GM21526 (cell line): ENCODE measurements around the gene EIF5A2.
"Not testable (repeated sequence)": the region's sequence is repeated elsewhere in the genome, so short reads cannot be mapped to it uniquely, and the experiment has no call there.

Experiments used
- ATAC-seq: cut with Tn5 transposase; IDR thresholded peaks from one replicate; pipeline ENCODE4 v1.9.1; 2021; ENCODE audit warnings: moderate library complexity; ENCODE audit not compliant: unreplicated experiment, low FRiP score

Gene EIF5A2

GRCh38 chr3:170897199-170897598, 11.2 kb downstream of the EIF5A2 start:
- not testable (repeated sequence) for ATAC-seq

DNA sequence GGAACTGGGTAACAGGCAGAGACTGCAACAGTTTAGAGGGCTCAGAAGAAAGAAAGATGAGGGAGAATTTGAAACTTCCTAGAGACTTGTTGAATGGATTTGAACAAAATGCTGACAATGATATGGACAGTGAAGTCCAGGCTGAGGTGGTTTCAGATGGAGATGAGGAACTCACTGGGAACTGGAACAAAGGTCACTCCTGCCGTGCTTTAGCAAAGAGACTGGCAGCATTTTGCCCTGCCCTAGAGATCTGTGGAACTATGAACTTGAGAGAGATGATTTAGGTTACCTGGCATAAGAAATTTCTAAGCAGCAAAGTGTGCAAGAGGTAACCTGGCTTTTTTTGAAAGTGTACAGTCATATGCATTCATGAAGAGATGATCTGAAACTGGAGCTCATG, 11.7 kb downstream of the EIF5A2 start:
- ATAC-seq: no peak

GRCh38 chr3:170896333-170896732, 12.1 kb downstream of the EIF5A2 start:
- ATAC-seq: not testable (repeated sequence)

DNA sequence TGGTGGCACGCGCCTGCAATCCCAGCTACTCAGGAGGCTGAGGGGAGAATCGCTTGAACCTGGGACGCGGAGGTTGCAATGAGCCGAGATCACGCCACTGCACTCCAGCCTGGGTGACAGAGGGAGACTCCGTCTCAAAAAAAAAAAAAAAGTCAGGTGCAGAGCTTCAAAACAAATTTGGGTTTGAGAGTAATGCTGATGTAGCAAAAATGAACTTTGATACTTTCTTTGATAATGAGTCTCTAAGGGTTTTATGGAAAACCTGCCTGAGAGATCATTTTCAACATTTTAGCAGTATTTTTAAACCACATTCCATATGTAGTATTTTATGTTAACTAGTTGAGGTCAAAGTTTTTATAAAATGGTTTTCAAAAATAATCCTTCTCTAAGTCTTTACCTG, 14.5 kb downstream of the EIF5A2 start:
- ATAC-seq: no peak

DNA sequence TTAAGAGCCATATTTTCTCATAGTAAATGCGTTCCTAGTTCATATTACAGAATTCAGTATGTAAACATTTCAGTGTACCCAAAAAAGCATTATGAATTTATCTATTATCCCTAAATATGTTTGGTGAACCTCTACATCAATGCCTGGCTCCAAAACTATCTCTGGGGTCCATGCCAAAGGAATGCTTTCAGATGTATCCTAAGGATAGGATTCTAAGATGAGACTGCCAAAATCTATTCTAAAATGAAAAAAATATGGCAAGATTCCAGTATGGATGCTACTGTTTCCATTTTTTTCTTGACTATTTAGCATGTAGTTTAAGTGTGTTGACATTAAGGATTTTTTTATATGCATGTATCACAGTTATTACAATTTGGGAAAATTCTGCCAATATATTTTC, 18.8 kb downstream of the EIF5A2 start:
- ATAC-seq: no peak

- no peak for ATAC-seq
Observed at GRCh38 chr3:170889132-170889531, 19.3 kb downstream of the EIF5A2 start.

DNA sequence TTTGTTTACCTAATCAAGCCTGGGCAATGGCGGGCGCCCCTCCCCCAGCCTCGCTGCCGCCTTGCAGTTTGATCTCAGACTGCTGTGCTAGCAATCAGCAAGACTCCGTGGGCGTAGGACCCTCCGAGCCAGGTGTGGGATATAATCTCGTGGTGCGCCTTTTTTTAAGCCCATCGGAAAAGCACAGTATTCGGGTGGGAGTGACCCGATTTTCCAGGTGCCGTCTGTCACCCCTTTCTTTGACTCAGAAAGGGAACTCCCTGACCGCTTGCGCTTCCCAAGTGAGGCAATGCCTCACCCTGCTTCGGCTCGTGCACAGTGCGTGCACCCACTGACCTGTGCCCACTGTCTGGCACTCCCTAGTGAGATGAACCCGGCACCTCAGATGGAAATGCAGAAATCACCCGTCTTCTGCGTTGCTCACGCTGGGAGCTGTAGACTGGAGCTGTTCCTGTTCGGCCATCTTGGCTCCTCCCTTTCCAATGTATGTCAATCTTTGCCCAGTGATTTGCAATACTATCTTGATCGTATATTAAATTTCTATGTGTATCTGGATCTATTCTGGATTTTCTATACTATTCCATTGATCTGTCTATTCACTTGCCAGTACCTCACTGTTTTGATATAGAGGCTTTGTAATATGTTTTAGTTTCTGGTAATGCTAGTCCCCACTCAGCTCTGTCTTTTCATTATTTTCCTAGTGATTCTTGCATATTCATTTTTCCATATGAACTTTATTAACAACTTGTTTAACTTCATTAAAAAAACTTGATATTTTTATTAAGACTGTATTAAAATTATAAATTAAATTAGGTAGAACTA, 24.1 kb downstream of the EIF5A2 start:
- not testable (repeated sequence) for ATAC-seq

GRCh38 chr3:170878688-170879087, 29.7 kb downstream of the EIF5A2 start:
- not testable (repeated sequence) for ATAC-seq

GRCh38 chr3:170877311-170877710, 31.1 kb downstream of the EIF5A2 start:
- not testable (repeated sequence) for ATAC-seq

DNA sequence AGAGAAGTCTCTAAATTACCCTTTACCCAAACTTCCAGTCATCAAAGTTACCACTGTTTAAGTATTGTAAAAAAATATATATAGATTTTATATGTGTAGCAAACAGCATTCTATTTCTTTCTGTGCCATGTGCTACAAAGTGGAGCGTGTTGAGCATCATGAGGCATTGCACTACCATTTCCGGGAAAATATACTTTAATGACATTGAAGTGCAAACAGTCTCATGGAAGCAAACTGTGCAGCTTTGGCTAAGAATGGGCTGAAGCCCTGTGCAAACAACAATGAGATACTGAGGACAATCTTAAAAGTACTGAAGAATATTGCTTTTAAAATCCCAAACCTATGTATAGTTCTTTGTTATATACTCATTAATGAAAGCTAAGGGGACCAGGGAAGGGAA, 31.9 kb downstream of the EIF5A2 start:
- no peak for ATAC-seq

- peak; percentile 96 for ATAC-seq
Observed at GRCh38 chr3:170869645-170870593, 38.5 kb downstream of the EIF5A2 start, which contains the start of gene RPL22L1. RPL22L1 (minus strand) TSS chr3:170870195; CDS start chr3:170870167, 28 bp downstream.

DNA sequence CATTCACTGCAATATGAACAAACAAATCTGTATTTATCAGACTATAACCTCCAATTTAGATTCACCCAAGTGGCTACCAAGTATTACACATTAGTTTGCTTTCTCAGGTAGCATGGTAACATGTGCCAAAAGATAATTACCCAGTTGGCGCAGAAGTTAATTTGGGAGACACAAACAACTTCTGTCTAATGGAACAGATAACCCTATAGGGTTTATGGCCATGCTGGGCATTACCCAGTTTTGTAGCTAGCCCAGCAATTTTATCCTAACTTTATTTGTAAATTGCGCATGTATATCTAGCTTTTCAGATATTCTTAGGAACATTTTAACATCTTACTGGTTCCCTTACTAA, 39.2 kb downstream of the EIF5A2 start:
- no peak for ATAC-seq

- no peak for ATAC-seq
Observed at GRCh38 chr3:170868577-170869238, 39.7 kb downstream of the EIF5A2 start.

GRCh38 chr3:170867143-170867937, 41.1 kb downstream of the EIF5A2 start:
- ATAC-seq: peak; percentile 32

- ATAC-seq: no peak
Observed at GRCh38 chr3:170866499-170866898, 41.9 kb downstream of the EIF5A2 start.

DNA sequence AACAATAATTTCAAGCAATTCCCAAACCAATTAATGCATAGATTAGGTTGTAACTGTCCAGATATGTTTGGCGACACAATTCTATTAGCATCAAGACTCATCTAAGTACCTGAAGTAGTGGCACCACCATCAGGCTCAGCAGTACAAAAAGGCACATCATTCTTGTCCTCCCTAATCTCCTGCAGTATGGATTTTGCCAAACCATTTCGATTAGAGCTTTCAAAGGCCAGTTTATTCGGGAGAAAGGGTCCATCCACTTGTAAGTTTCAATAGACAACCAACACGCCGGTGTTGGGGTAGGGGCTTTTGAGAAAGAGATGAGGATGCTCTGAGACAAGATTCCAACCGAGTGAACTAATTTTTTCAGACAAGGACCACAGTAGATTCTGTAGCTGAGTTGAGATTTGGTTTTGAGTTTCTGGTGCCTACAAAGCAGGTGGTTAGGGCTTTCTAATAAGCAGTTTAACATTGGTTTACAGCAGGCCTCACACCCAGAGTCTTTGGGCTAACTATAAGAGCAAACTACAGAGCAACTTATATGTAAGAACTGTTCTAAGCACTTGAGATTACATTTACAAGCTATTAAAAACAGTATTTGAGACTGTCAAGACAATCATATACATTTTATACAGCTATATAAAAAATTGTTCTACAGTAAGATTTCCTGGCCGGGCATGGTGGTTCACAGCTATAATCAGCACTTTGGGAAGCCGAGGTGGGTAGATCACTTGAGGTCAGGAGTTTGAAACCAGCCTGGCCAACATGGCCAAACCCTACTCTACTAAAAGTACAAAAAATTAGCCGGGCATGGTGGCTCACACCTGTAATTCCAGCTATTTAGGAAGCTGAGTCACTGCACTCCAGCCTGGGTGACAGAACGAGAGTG, 43.0 kb downstream of the EIF5A2 start:
- ATAC-seq: no peak

GRCh38 chr3:170864525-170865208, 43.8 kb downstream of the EIF5A2 start:
- no peak for ATAC-seq

GRCh38 chr3:170863816-170864215, 44.6 kb downstream of the EIF5A2 start:
- ATAC-seq: no peak
